AG09319 (cell line): Measurements from ENCODE around the gene BBS1.
"Not testable (repeated sequence)": the region's sequence is repeated elsewhere in the genome, so short reads cannot be mapped to it uniquely, and the experiment has no call there.

Experiments used
- DNase-seq: peaks from one replicate; pipeline ENCODE4 v3.0.0-alpha.2; 2010; ENCODE audit warnings: low read depth; ENCODE audit errors: extremely low read depth
- TF ChIP-seq, protein P1 (sequence below): IDR thresholded peaks from 2 replicates; pipeline ENCODE4 v1.5.1; 2011; ENCODE audit warnings: low read depth, mild to moderate bottlenecking, inconsistent platforms, low read length, moderate library complexity

Gene BBS1

DNA sequence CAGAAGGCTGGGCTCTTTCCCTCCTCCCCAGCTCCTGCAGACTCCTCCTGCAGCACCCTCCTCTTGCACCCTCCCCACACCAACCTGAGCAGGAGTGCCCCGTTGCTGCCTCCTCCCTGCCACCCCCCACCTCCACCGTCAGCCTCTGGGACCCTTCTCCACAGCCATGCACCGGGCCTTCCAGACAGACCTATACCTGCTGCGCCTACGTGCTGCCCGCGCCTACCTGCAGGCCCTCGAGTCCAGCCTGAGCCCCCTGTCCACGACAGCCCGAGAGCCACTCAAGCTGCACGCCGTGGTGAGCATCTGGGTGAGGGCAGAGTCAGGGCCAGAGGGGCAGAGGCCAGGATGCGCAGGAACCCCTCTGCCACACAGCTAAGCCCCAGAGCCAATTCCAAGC, 19.2 kb downstream of the BBS1 start:
- no peak for DNase-seq

GRCh38 chr11:66530927-66531709, 20.7 kb downstream of the BBS1 start:
- DNase-seq = no peak
- TF ChIP-seq, protein P1, sequence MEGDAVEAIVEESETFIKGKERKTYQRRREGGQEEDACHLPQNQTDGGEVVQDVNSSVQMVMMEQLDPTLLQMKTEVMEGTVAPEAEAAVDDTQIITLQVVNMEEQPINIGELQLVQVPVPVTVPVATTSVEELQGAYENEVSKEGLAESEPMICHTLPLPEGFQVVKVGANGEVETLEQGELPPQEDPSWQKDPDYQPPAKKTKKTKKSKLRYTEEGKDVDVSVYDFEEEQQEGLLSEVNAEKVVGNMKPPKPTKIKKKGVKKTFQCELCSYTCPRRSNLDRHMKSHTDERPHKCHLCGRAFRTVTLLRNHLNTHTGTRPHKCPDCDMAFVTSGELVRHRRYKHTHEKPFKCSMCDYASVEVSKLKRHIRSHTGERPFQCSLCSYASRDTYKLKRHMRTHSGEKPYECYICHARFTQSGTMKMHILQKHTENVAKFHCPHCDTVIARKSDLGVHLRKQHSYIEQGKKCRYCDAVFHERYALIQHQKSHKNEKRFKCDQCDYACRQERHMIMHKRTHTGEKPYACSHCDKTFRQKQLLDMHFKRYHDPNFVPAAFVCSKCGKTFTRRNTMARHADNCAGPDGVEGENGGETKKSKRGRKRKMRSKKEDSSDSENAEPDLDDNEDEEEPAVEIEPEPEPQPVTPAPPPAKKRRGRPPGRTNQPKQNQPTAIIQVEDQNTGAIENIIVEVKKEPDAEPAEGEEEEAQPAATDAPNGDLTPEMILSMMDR = no peak

More for the DNA sequence above, 19.2 kb downstream of the BBS1 start:
- TF ChIP-seq, protein P1 = no peak

GRCh38 chr11:66531841-66532240, 21.4 kb downstream of the BBS1 start:
- TF ChIP-seq, protein P1 = no peak
- DNase-seq = no peak

- TF ChIP-seq, protein P1 = no peak
- no peak for DNase-seq
Measured at GRCh38 chr11:66532784-66533183, 22.3 kb downstream of the BBS1 start.

- TF ChIP-seq, protein P1 = no peak
- DNase-seq = no peak
Measured at GRCh38 chr11:66539170-66539869, 28.9 kb downstream of the BBS1 start.

GRCh38 chr11:66539870-66540213, 29.4 kb downstream of the BBS1 start:
- DNase-seq = no peak
- TF ChIP-seq, protein P1 = no peak

DNA sequence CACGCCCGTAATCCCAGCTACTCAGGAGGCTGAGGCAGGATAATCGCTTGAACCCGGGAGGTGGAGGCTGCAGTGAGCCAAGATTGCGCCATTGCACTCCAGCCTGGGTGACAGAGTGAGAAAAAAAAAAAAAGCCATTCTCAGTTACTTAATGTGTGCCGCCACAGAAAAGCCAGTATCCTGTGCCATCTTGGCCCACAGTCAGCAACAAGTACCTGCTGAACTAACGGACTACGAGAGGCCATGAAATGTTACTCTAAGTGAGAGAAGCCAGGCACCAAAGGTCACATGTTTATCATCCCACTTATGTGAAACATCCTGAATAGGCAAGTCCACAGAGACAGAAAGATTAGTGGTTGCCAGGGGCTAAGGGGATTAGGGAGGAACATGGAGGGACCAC, 30.2 kb downstream of the BBS1 start:
- DNase-seq = not testable (repeated sequence)
